MCF 10A (cell line): ENCODE results near the gene PSRC1. TPM values are rescaled to one million over a fixed set of nuclear protein-coding genes. Genes with fewer than 3 reads are reported as not detected.

Experiments
- BruUV-seq: library from RNA; stranded (reverse); fragments of 400-500 nt; replicated peaks from 2 replicates; lab custom pipeline; 2021; lab: Mats Ljungman, UMichigan
- CTCF ChIA-PET: fragments of 300-600 bp; sonication (Branson Sonifier 250); formaldehyde crosslinking; extraction: SDS; loops from one replicate; lab custom pipeline; 2021; ENCODE audit warnings: antibody characterized with exemption, inconsistent platforms; lab: Yijun Ruan, JAX
- POLR2A ChIA-PET: fragments of 300-600, 350-650 bp; sonication (Branson Sonifier 250); formaldehyde crosslinking; extraction: SDS; loops from one replicate; lab custom pipeline; 2020; ENCODE audit warnings: antibody characterized with exemption, inconsistent platforms; lab: Yijun Ruan, JAX
- DNase-seq: peaks from one replicate; pipeline ENCODE4 v3.0.0-alpha.2; 2018; ENCODE audit not compliant: unreplicated experiment
- H3K27ac Mint-ChIP-seq: one replicate; pipeline ENCODE4 v1.8.0; 2022; ENCODE audit warnings: mild to moderate bottlenecking, low read depth, mixed read lengths; ENCODE audit not compliant: unreplicated experiment
- H3K27me3 Mint-ChIP-seq: one replicate; pipeline ENCODE4 v1.8.0; 2022; ENCODE audit warnings: mixed read lengths; ENCODE audit not compliant: insufficient read depth, unreplicated experiment
- H3K36me3 Mint-ChIP-seq: one replicate; pipeline ENCODE4 v1.8.0; 2022; ENCODE audit warnings: mild to moderate bottlenecking, moderate library complexity, mixed read lengths; ENCODE audit not compliant: insufficient read depth, unreplicated experiment
- H3K4me1 Mint-ChIP-seq: one replicate; pipeline ENCODE4 v1.8.0; 2022; ENCODE audit warnings: mixed read lengths; ENCODE audit not compliant: insufficient read depth, unreplicated experiment
- H3K4me3 Mint-ChIP-seq: one replicate; pipeline ENCODE4 v1.8.0; 2022; ENCODE audit warnings: mild to moderate bottlenecking, moderate library complexity, mixed read lengths; ENCODE audit not compliant: unreplicated experiment
- H3K9me3 Mint-ChIP-seq: one replicate; pipeline ENCODE4 v1.8.0; 2022; ENCODE audit warnings: mixed read lengths; ENCODE audit not compliant: unreplicated experiment
- intact Hi-C: fragments of 100-400 bp; cut with micrococcal nuclease; formaldehyde crosslinking; loops from 2 replicates; pipeline ENCODE4 v1.14.1; 2022
- total RNA-seq: library from RNA; stranded (reverse); gene quantifications from 2 replicates; pipeline ENCODE4 v1.2.3, GENCODE V29; 2022
- TF ChIP-seq, protein P1 (sequence below): fragments of 200-600 bp; IDR thresholded peaks from one replicate; pipeline ENCODE4 v1.8.0; 2022; ENCODE audit warnings: antibody characterized with exemption, mild to moderate bottlenecking; ENCODE audit not compliant: unreplicated experiment

PSRC1 gene
- total RNA-seq, 1 experiment from 2014 or later = 19.4 TPM

GRCh38 chr1:109239409-109240068 is 43.4 kb downstream of the PSRC1 start:
- POLR2A ChIA-PET = interaction anchor here (0.7 to 4.9 kb wide), 21 partner anchors 8 to 251 kb away, joined by 3 to 68 read pairs (median 12); partner anchors contain the start of genes CELSR2, SARS1, SORT1 and TAF13
- Mint-ChIP-seq H3K4me3 (peak overlapping the region; percentile 2), H3K9me3 (no peaks in the 10 kb centered on the region), H3K27ac (peak overlapping the region; percentile 69), H3K36me3 (peaks cover 82% of the 10 kb centered on the region), H3K4me1 (peaks cover 23% of the 10 kb centered on the region), H3K27me3 (no peaks in the 10 kb centered on the region)
- TF ChIP-seq, protein P1, sequence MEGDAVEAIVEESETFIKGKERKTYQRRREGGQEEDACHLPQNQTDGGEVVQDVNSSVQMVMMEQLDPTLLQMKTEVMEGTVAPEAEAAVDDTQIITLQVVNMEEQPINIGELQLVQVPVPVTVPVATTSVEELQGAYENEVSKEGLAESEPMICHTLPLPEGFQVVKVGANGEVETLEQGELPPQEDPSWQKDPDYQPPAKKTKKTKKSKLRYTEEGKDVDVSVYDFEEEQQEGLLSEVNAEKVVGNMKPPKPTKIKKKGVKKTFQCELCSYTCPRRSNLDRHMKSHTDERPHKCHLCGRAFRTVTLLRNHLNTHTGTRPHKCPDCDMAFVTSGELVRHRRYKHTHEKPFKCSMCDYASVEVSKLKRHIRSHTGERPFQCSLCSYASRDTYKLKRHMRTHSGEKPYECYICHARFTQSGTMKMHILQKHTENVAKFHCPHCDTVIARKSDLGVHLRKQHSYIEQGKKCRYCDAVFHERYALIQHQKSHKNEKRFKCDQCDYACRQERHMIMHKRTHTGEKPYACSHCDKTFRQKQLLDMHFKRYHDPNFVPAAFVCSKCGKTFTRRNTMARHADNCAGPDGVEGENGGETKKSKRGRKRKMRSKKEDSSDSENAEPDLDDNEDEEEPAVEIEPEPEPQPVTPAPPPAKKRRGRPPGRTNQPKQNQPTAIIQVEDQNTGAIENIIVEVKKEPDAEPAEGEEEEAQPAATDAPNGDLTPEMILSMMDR = peak; percentile 52
- CTCF ChIA-PET = interaction anchor here (0.6 to 3.0 kb wide), 22 partner anchors 8 to 547 kb away, joined by 3 to 12 read pairs (median 6); partner anchors contain the start of genes CELSR2, PRPF38B, SARS1 and SORT1
- intact Hi-C loops = loop anchor here (1.0 kb wide), 3 partner anchors 10 to 38 kb away; partner anchors contain the start of gene CELSR2
- DNase-seq = peak; percentile 75
- BruUV-seq = no TSS peak

- Mint-ChIP-seq H3K27ac (peak overlapping the region; percentile 31), H3K4me3 (no peak overlapping the region), H3K36me3 (peaks cover 87% of the 10 kb centered on the region), H3K27me3 (no peaks in the 10 kb centered on the region), H3K4me1 (peaks cover 23% of the 10 kb centered on the region), H3K9me3 (no peaks in the 10 kb centered on the region)
- BruUV-seq = no TSS peak
- DNase-seq = no peak
- ChIA-PET CTCF (interaction anchor here (0.6 to 3.0 kb wide), 21 partner anchors 8 to 392 kb away, joined by 3 to 12 read pairs (median 6); partner anchors contain the start of genes CELSR2, SARS1 and SORT1), POLR2A (interaction anchor here (1.2 to 4.9 kb wide), 16 partner anchors 8 to 252 kb away, joined by 3 to 68 read pairs (median 14); partner anchors contain the start of genes CELSR2, SARS1, SORT1 and TMEM167B)
- intact Hi-C loops = no loop called here
- TF ChIP-seq, protein P1 = no peak
Measured at GRCh38 chr1:109239047-109239408, 43.9 kb downstream of the PSRC1 start.

GRCh38 chr1:109238382-109238781 is 44.6 kb downstream of the PSRC1 start:
- BruUV-seq = no TSS peak
- intact Hi-C loops = no loop called here
- no peak for DNase-seq
- TF ChIP-seq, protein P1 = no peak
- peaks cover 23% of the 10 kb centered on the region for H3K4me1 Mint-ChIP-seq
- H3K9me3 Mint-ChIP-seq = no peaks in the 10 kb centered on the region
- peak overlapping the region; percentile 57 for H3K27ac Mint-ChIP-seq
- CTCF ChIA-PET = interaction anchor here (0.7 to 3.0 kb wide), 15 partner anchors 10 to 391 kb away, joined by 3 to 12 read pairs (median 7); partner anchors contain the start of genes CELSR2 and SARS1
- POLR2A ChIA-PET = interaction anchor here (1.0 to 4.9 kb wide), 9 partner anchors 11 to 155 kb away, joined by 3 to 68 read pairs (median 13); partner anchors contain the start of genes CELSR2, SARS1 and TMEM167B
- peaks cover 94% of the 10 kb centered on the region for H3K36me3 Mint-ChIP-seq
- H3K27me3 Mint-ChIP-seq = no peaks in the 10 kb centered on the region
- H3K4me3 Mint-ChIP-seq = no peak overlapping the region

GRCh38 chr1:109237512-109237911 is 45.4 kb downstream of the PSRC1 start:
- Mint-ChIP-seq H3K27me3 (no peaks in the 10 kb centered on the region), H3K4me3 (no peak overlapping the region), H3K9me3 (no peaks in the 10 kb centered on the region), H3K27ac (peak overlapping the region; percentile 57), H3K36me3 (peaks cover 97% of the 10 kb centered on the region), H3K4me1 (peaks cover 23% of the 10 kb centered on the region)
- POLR2A ChIA-PET = interaction anchor here (0.6 to 4.9 kb wide), 6 partner anchors 12 to 45 kb away, joined by 3 to 68 read pairs (median 16); partner anchors contain the start of genes PSRC1 and SARS1
- intact Hi-C loops = no loop called here
- no TSS peak for BruUV-seq
- TF ChIP-seq, protein P1 = no peak
- DNase-seq = no peak
- CTCF ChIA-PET = interaction anchor here (1.4 to 2.5 kb wide), 3 partner anchors 12 to 39 kb away, joined by 7 to 9 read pairs (median 7); partner anchors contain the start of gene CELSR2
